ENCODE data around the gene FUBP3. TPM values are rescaled to one million over a fixed set of nuclear protein-coding genes. Genes with fewer than 3 reads are reported as not detected.

Gene FUBP3
- 33.0 and 37.2 TPM in 2 replicates for total RNA-seq (2014; rRNA removed; shearing (Covaris generic))

GRCh38 chr9:130578865-130579737 is at the start of gene FUBP3:
Gene FUBP3, plus strand, starts transcription at chr9:130579577. Its CDS starts 104 bp downstream, at chr9:130579681.
- peak; percentile 90 for DNase-seq (ENCODE audit: low read depth)

- DNase-seq (ENCODE audit: low read depth) = no peak
Measured at GRCh38 chr9:130530938-130531337, 48.4 kb upstream of the FUBP3 start.

- DNase-seq (ENCODE audit: low read depth) = no peak
Measured at GRCh38 chr9:130531670-130532069, 47.7 kb upstream of the FUBP3 start.

- no peak for DNase-seq (ENCODE audit: low read depth)
Measured at GRCh38 chr9:130532426-130533080, 46.8 kb upstream of the FUBP3 start.

GRCh38 chr9:130535818-130536521 is 43.4 kb upstream of the FUBP3 start:
- peak; percentile 33 for DNase-seq (ENCODE audit: low read depth)

GRCh38 chr9:130536701-130537107 is 42.7 kb upstream of the FUBP3 start:
- DNase-seq (ENCODE audit: low read depth) = no peak

- DNase-seq (ENCODE audit: low read depth) = peak; percentile 35
Measured at GRCh38 chr9:130537346-130538050, 41.9 kb upstream of the FUBP3 start.

GRCh38 chr9:130539420-130540223 is 39.8 kb upstream of the FUBP3 start:
- peak; percentile 70 for DNase-seq (ENCODE audit: low read depth)

- DNase-seq (ENCODE audit: low read depth) = no peak
Measured at GRCh38 chr9:130541533-130541932, 37.8 kb upstream of the FUBP3 start.

- DNase-seq (ENCODE audit: low read depth) = no peak
Measured at GRCh38 chr9:130542038-130542437, 37.3 kb upstream of the FUBP3 start.

- peak; percentile 49 for DNase-seq (ENCODE audit: low read depth)
Measured at GRCh38 chr9:130542457-130543228, 36.7 kb upstream of the FUBP3 start.

- no peak for DNase-seq (ENCODE audit: low read depth)
Measured at GRCh38 chr9:130543368-130543767, 36.0 kb upstream of the FUBP3 start.

GRCh38 chr9:130543859-130544258 is 35.5 kb upstream of the FUBP3 start:
- DNase-seq (ENCODE audit: low read depth) = no peak

- no peak for DNase-seq (ENCODE audit: low read depth)
Measured at GRCh38 chr9:130544364-130544763, 35.0 kb upstream of the FUBP3 start.

- DNase-seq (ENCODE audit: low read depth) = no peak
Measured at GRCh38 chr9:130548103-130548502, 31.3 kb upstream of the FUBP3 start.

- DNase-seq (ENCODE audit: low read depth) = no peak
Measured at GRCh38 chr9:130549093-130549735, 30.2 kb upstream of the FUBP3 start.

GRCh38 chr9:130554606-130555005 is 24.8 kb upstream of the FUBP3 start:
- DNase-seq (ENCODE audit: low read depth) = no peak

GRCh38 chr9:130555061-130555460 is 24.3 kb upstream of the FUBP3 start:
- DNase-seq (ENCODE audit: low read depth) = no peak

GRCh38 chr9:130555968-130556367 is 23.4 kb upstream of the FUBP3 start:
- no peak for DNase-seq (ENCODE audit: low read depth)

Data from RPMI7951 (cell line).